Measurements from ENCODE around the gene TBP.
A peak's percentile ranks its signal among the peaks of the same experiment; 100 is the strongest.
"Not testable (repeated sequence)": the region's sequence is repeated elsewhere in the genome, so short reads cannot be mapped to it uniquely, and the experiment has no call there.

The TBP gene

GRCh38 chr6:170605574-170606259, 51.5 kb downstream of the TBP start:
- no peak for DNase-seq (ENCODE audit: low spot score)

- DNase-seq (ENCODE audit: low spot score) = peak; percentile 32
These were observed 55.1 kb downstream of the TBP start for GRCh38 chr6:170609225-170609624.

- DNase-seq (ENCODE audit: low spot score) = not testable (repeated sequence)
These were observed 58.2 kb downstream of the TBP start for GRCh38 chr6:170612256-170612804.

GRCh38 chr6:170616020-170616554, 61.9 kb downstream of the TBP start:
- DNase-seq (ENCODE audit: low spot score) = not testable (repeated sequence)
